ENCODE measurements around the gene IZUMO1R. TPM values are rescaled to one million over a fixed set of nuclear protein-coding genes. Genes with fewer than 3 reads are reported as not detected.

The IZUMO1R gene
- total RNA-seq, 1 donor from 2014 or later: not detected

DNA sequence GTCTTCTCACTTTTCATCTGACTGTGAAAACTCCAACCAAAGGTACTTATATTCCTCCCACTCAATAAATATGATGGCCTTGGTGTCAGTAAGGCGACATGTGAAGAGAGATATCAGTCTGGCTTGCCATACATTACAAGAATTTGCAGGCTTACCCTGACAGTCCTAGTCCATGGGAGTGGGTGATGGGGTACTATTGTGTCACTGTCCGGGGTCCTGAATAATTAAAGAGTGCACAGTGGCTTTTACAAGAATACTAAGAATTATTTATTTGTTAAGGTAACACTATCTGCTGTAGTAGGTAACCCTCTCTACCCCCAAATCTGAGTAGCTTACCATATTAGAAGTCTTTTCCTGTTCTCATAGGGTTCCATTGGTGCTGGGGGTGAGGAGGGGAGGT is 23.1 kb upstream of the IZUMO1R start:
- Histone ChIP-seq H3F3A (ENCODE audit: low read depth) (no peaks in the 10 kb centered on the region), H2AFZ (replicated peaks) (no peak overlapping the region), H3K27ac (no peak overlapping the region), H3K4me2 (no peak overlapping the region), H3K79me2 (ENCODE audit: low read depth) (no peaks in the 10 kb centered on the region), H3K36me3 (no peaks in the 10 kb centered on the region), H4K20me1 (ENCODE audit: low read depth) (no peaks in the 10 kb centered on the region), H3K9me3 (ENCODE audit: low read depth) (no peaks in the 10 kb centered on the region), H3K4me1 (no peaks in the 10 kb centered on the region), H3K9ac (no peak overlapping the region), H3K27me3 (no peaks in the 10 kb centered on the region), H3K4me3 (no peak overlapping the region)
- no peaks in the 10 kb centered on the region for H3K27me3 Mint-ChIP-seq (ENCODE audit: insufficient read depth, low read depth)
- TF ChIP-seq EZH2phosphoT487 (IDR thresholded peaks at IDR 0.05): no peak
- TF ChIP-seq, protein P1, sequence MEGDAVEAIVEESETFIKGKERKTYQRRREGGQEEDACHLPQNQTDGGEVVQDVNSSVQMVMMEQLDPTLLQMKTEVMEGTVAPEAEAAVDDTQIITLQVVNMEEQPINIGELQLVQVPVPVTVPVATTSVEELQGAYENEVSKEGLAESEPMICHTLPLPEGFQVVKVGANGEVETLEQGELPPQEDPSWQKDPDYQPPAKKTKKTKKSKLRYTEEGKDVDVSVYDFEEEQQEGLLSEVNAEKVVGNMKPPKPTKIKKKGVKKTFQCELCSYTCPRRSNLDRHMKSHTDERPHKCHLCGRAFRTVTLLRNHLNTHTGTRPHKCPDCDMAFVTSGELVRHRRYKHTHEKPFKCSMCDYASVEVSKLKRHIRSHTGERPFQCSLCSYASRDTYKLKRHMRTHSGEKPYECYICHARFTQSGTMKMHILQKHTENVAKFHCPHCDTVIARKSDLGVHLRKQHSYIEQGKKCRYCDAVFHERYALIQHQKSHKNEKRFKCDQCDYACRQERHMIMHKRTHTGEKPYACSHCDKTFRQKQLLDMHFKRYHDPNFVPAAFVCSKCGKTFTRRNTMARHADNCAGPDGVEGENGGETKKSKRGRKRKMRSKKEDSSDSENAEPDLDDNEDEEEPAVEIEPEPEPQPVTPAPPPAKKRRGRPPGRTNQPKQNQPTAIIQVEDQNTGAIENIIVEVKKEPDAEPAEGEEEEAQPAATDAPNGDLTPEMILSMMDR (IDR thresholded peaks at IDR 0.05): no peak
- TF ChIP-seq EZH2 (IDR thresholded peaks at IDR 0.05): no peak
- peak; percentile 18 for DNase-seq (ENCODE audit: low spot score)
- no peak overlapping the region for H3K4me3 Mint-ChIP-seq
- H3K27ac Mint-ChIP-seq: no peak overlapping the region
- no peaks in the 10 kb centered on the region for H3K36me3 Mint-ChIP-seq
- H3K4me1 Mint-ChIP-seq: no peaks in the 10 kb centered on the region
- H3K9me3 Mint-ChIP-seq: no peaks in the 10 kb centered on the region

DNA sequence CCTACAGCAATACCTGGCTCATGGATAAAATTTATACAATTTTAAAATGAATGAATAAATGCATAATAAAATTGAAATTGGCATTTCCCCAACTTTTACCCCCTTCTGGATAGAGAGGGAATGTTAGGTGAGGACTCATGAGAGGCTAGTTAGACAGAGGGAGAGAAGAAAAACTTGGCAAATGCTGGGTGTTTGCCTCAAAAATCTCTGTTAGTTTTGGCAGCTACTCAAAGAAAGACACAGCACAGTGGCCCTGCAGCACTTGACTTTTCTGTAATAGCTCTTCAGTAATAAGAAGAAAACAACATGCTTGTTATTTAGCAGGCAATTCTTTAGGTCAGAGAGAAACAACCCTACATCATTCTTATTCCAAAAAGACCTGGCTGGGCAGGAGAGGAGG is 20.7 kb upstream of the IZUMO1R start:
- no peak for TF ChIP-seq EZH2 (IDR thresholded peaks at IDR 0.05)
- TF ChIP-seq EZH2phosphoT487 (IDR thresholded peaks at IDR 0.05): no peak
- TF ChIP-seq, protein P1 (IDR thresholded peaks at IDR 0.05): no peak
- Histone ChIP-seq H3K79me2 (ENCODE audit: low read depth) (no peaks in the 10 kb centered on the region), H3K4me3 (no peak overlapping the region), H4K20me1 (ENCODE audit: low read depth) (no peaks in the 10 kb centered on the region), H3K9me3 (ENCODE audit: low read depth) (no peaks in the 10 kb centered on the region), H3K4me2 (no peak overlapping the region), H3K36me3 (no peaks in the 10 kb centered on the region), H3K27me3 (no peaks in the 10 kb centered on the region), H2AFZ (replicated peaks) (no peak overlapping the region), H3K4me1 (no peaks in the 10 kb centered on the region), H3K9ac (no peak overlapping the region), H3K27ac (no peak overlapping the region), H3F3A (ENCODE audit: low read depth) (no peaks in the 10 kb centered on the region)
- Mint-ChIP-seq H3K4me3 (no peak overlapping the region), H3K36me3 (no peaks in the 10 kb centered on the region), H3K27me3 (ENCODE audit: insufficient read depth, low read depth) (no peaks in the 10 kb centered on the region), H3K9me3 (no peaks in the 10 kb centered on the region), H3K27ac (no peak overlapping the region), H3K4me1 (no peaks in the 10 kb centered on the region)
- no peak for DNase-seq (ENCODE audit: low spot score)

DNA sequence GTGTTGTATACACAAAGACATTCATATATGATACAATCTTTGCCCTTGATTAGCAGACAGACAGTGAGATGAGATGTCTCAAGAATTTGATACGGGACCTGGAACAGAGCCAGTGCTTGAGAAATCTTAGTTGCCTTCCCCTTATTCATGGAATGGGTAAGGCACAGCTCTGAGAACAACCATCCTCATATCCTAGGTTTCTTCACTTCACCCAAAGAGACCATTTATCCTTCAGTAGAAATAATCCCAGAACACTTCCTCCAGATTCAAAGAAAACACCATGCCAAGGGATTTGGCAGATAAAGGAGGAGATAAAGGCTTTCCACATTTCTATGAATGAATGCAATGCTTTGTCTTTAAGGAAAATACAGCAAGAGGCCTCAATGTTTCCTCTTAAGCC is 8.8 kb upstream of the IZUMO1R start:
- no peaks in the 10 kb centered on the region for H3F3A ChIP-seq (ENCODE audit: low read depth)
- H3K4me2 ChIP-seq: peak overlapping the region; percentile 37
- Mint-ChIP-seq H3K9me3 (peaks cover 2% of the 10 kb centered on the region), H3K36me3 (no peaks in the 10 kb centered on the region), H3K4me1 (peaks cover 10% of the 10 kb centered on the region), H3K27ac (no peak overlapping the region), H3K4me3 (no peak overlapping the region), H3K27me3 (ENCODE audit: insufficient read depth, low read depth) (peaks cover 4% of the 10 kb centered on the region)
- H3K27me3 ChIP-seq: no peaks in the 10 kb centered on the region
- H3K79me2 ChIP-seq (ENCODE audit: low read depth): no peaks in the 10 kb centered on the region
- no peak overlapping the region for H3K9ac ChIP-seq
- TF ChIP-seq EZH2 (IDR thresholded peaks at IDR 0.05): no peak
- no peak for TF ChIP-seq EZH2phosphoT487 (IDR thresholded peaks at IDR 0.05)
- TF ChIP-seq, protein P1 (IDR thresholded peaks at IDR 0.05): no peak
- no peak overlapping the region for H2AFZ ChIP-seq (replicated peaks)
- no peaks in the 10 kb centered on the region for H3K36me3 ChIP-seq
- no peaks in the 10 kb centered on the region for H3K9me3 ChIP-seq (ENCODE audit: low read depth)
- H4K20me1 ChIP-seq (ENCODE audit: low read depth): no peaks in the 10 kb centered on the region
- peak; percentile 13 for DNase-seq (ENCODE audit: low spot score)
- no peak overlapping the region for H3K4me3 ChIP-seq
- H3K4me1 ChIP-seq: peaks cover 13% of the 10 kb centered on the region
- H3K27ac ChIP-seq: no peak overlapping the region
